CD4-positive, CD25-positive, alpha-beta regulatory T cell (primary cell): ENCODE measurements around the gene CHST11. TPM values are rescaled to one million over a fixed set of nuclear protein-coding genes. Genes with fewer than 3 reads are reported as not detected.
A peak's percentile ranks its signal among the peaks of the same experiment; 100 is the strongest.

ENCODE experiments used
- ATAC-seq, 2 donors: fragments of 150-1000 bp; cut with Tn5 transposase; one replicate each; pipeline ENCODE4 v1.10.0; 2021; ENCODE audit warnings: low read depth in 2 of 2, moderate number of reproducible peaks in 2 of 2, moderate library complexity in 1 of 2
- DNase-seq, 3 donors: peaks; one replicate each; pipeline versions ENCODE4 v3.0.0 to v3.0.0-alpha.2; 2012 to 2022; ENCODE audit warnings: mixed read lengths in 1 of 3
- H3K27ac ChIP-seq: one replicate; pipeline ENCODE4 v1.7.0; 2013; ENCODE audit warnings: mild to moderate bottlenecking, low read length; ENCODE audit not compliant: insufficient read depth, poor library complexity, severe bottlenecking
- H3K27me3 ChIP-seq: one replicate; pipeline ENCODE4 v1.7.0; 2013; ENCODE audit warnings: low read length; ENCODE audit not compliant: control insufficient read depth, insufficient read depth
- H3K36me3 ChIP-seq: one replicate; pipeline ENCODE4 v1.7.0; 2013; ENCODE audit warnings: mild to moderate bottlenecking, low read length, moderate library complexity; ENCODE audit not compliant: control insufficient read depth, insufficient read depth
- H3K4me1 ChIP-seq: 2 replicates; pipeline ENCODE4 v1.7.0; 2013; ENCODE audit warnings: mild to moderate bottlenecking, low read length; ENCODE audit not compliant: insufficient read depth, control insufficient read depth, poor library complexity, severe bottlenecking
- H3K4me3 ChIP-seq: one replicate; pipeline ENCODE4 v1.7.0; 2013; ENCODE audit warnings: low read depth, mild to moderate bottlenecking, low read length, moderate library complexity
- H3K9me3 ChIP-seq, 2 experiments: 1 replicate in 1 of 2; 2 replicates in 1 of 2; pipeline ENCODE4 v1.7.0; 2013; ENCODE audit warnings: low read length in 2 of 2, mild to moderate bottlenecking in 1 of 2, moderate library complexity in 1 of 2; ENCODE audit not compliant: control insufficient read depth in 2 of 2
- H3K27ac Mint-ChIP-seq, 3 donors: one replicate each; pipeline ENCODE4 v1.8.0; 2020 to 2022; ENCODE audit warnings: mild to moderate bottlenecking in 3 of 3, mixed read lengths in 3 of 3, moderate library complexity in 2 of 3
- H3K27me3 Mint-ChIP-seq: one replicate; pipeline ENCODE4 v1.8.0; 2022; ENCODE audit warnings: mild to moderate bottlenecking, mixed read lengths
- H3K36me3 Mint-ChIP-seq: one replicate; pipeline ENCODE4 v1.8.0; 2020; ENCODE audit warnings: mixed read lengths
- H3K4me1 Mint-ChIP-seq, 4 donors: one replicate each; pipeline ENCODE4 v1.8.0; 2020 to 2022; ENCODE audit warnings: mixed read lengths in 4 of 4, mild to moderate bottlenecking in 1 of 4
- H3K4me3 Mint-ChIP-seq, 4 donors: one replicate each; pipeline ENCODE4 v1.8.0; 2020 to 2022; ENCODE audit warnings: mild to moderate bottlenecking in 4 of 4, mixed read lengths in 4 of 4, moderate library complexity in 3 of 4
- H3K9me3 Mint-ChIP-seq, 7 donors: one replicate each; pipeline ENCODE4 v1.8.0; 2020 to 2022; ENCODE audit warnings: mixed read lengths in 7 of 7, mild to moderate bottlenecking in 3 of 7, moderate library complexity in 2 of 7
- polyA plus RNA-seq, 4 donors: library from polyadenylated mRNA; unstranded; fragments of 300-500 nt; fragmentation: Illumina TruSeq; gene quantifications; one replicate each; pipeline ENCODE4 v1.2.3, GENCODE V29; 2021
- total RNA-seq: library from RNA; stranded (reverse); gene quantifications from one replicate; pipeline ENCODE4 v1.2.3, GENCODE V29; 2022

The CHST11 gene
- total and polyA plus RNA-seq, 5 donors from 2014 or later, result 70.2 to 192 (median 105) TPM

DNA sequence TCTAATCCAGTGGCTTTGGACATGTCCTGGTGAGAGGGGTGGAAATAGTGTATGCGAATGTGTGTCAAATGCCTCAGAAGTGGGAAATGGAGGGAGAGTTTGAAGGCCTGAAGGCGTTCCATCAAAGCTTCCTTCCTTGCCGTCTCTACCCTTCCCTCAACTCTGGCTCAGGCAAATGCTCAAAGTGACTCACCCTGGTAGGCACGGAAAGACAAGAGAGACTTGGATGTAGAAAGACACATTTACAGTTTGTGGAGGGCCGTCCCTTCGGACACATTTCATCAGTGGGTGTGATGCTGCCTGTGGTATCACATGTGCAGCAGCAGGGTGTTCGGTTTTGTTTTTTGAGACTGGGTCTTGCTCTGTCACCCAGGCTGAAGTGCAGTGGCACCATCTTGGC is 36.7 kb downstream of the CHST11 start:
- H3K4me3 ChIP-seq, result peak overlapping the region; percentile 79
- H3K27ac ChIP-seq, result peak overlapping the region; percentile 89
- H3K36me3 ChIP-seq, result no peaks in the 10 kb centered on the region
- peaks cover 34% of the 10 kb centered on the region for H3K36me3 Mint-ChIP-seq
- H3K4me1 Mint-ChIP-seq, result peaks cover 48 to 96% (median 75%) of the 10 kb centered on the region in 4 donors
- H3K9me3 Mint-ChIP-seq, result no peaks in the 10 kb centered on the region
- DNase-seq, result no peak
- no peak for ATAC-seq
- peak overlapping the region; percentile 97 to 99 (median 98) for H3K27ac Mint-ChIP-seq
- no peaks in the 10 kb centered on the region for H3K9me3 ChIP-seq
- H3K27me3 Mint-ChIP-seq, result no peaks in the 10 kb centered on the region
- H3K4me3 Mint-ChIP-seq, result peak overlapping the region; percentile 81 to 87 (median 83)
- no peaks in the 10 kb centered on the region for H3K27me3 ChIP-seq
- peaks cover 96% of the 10 kb centered on the region for H3K4me1 ChIP-seq

DNA sequence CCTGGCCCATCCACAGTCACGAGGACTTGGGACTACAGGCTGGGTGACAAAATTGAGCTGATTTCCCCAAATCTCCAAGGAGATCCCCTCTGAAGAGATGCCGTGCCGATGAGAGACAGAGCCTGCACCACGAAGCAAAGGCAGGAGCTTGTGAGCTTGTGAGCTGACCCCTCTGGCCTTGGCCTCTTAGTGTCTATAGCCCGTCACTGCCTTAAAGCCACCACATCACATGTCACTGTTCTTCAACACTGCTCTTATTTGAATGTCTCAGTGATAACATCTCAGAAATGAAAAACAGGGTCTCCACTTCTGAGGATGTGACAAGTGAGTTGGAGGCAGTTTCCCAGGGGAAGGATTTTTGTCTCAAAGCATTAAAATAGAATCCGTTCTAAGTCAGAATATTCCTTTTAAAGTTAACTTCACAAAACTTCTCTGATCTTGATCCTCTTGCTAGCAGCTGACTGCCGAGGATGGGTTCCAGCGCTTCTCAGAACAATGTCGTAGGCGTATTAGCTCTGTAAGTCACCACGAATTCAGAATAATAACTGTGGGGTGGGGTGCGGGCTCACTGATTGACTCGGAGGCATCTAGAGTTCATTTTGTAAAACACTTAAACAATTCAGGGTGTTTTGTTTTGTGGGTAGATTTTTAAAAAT is 37.5 kb downstream of the CHST11 start:
- peak overlapping the region; percentile 89 for H3K27ac ChIP-seq
- H3K27me3 ChIP-seq, result no peaks in the 10 kb centered on the region
- no peaks in the 10 kb centered on the region for H3K9me3 ChIP-seq
- H3K4me1 ChIP-seq, result peaks cover 98% of the 10 kb centered on the region
- Mint-ChIP-seq H3K4me3 (peak overlapping the region; percentile 82 to 92 (median 86)), H3K4me1 (peaks cover 56 to 97% (median 80%) of the 10 kb centered on the region in 4 donors), H3K36me3 (peaks cover 34% of the 10 kb centered on the region), H3K9me3 (no peaks in the 10 kb centered on the region), H3K27ac (peak overlapping the region; percentile 97 to 99 (median 98)), H3K27me3 (no peaks in the 10 kb centered on the region)
- ATAC-seq (peak; percentile 83 to 86), DNase-seq (peak; percentile 18 to 92 (median 68))
- peak overlapping the region; percentile 79 for H3K4me3 ChIP-seq
- H3K36me3 ChIP-seq, result no peaks in the 10 kb centered on the region

DNA sequence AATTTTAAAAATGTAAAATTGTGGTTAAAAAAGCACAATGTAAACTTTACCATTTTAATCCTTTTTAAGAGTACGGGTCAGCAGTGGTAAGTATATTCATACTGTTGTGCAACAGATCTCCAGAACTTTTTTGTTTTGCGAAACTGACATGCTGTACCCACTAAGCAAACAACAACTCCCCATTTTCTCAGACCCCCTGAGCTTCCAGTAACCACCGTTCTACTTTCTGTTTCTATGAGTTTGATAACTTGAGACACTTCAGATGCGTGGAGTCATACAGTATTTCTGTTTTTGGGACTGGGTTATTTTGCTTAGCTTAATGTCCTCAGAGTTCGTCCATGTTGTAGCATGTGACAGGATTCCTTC is 38.0 kb downstream of the CHST11 start:
- Histone ChIP-seq H3K4me3 (peak overlapping the region; percentile 79), H3K27ac (peak overlapping the region; percentile 89), H3K4me1 (peaks cover 99% of the 10 kb centered on the region), H3K27me3 (no peaks in the 10 kb centered on the region), H3K9me3 (no peaks in the 10 kb centered on the region), H3K36me3 (no peaks in the 10 kb centered on the region)
- Mint-ChIP-seq H3K4me3 (peak overlapping the region; percentile 82 to 92 (median 86)), H3K27ac (peak overlapping the region; percentile 97 to 99 (median 98)), H3K4me1 (peaks cover 57 to 98% (median 81%) of the 10 kb centered on the region in 4 donors), H3K27me3 (no peaks in the 10 kb centered on the region), H3K9me3 (no peaks in the 10 kb centered on the region), H3K36me3 (peaks cover 34% of the 10 kb centered on the region)
- ATAC-seq (peak; percentile 36 to 51), DNase-seq (peak in 2 of 3 donors; percentile 54 to 73)

DNA sequence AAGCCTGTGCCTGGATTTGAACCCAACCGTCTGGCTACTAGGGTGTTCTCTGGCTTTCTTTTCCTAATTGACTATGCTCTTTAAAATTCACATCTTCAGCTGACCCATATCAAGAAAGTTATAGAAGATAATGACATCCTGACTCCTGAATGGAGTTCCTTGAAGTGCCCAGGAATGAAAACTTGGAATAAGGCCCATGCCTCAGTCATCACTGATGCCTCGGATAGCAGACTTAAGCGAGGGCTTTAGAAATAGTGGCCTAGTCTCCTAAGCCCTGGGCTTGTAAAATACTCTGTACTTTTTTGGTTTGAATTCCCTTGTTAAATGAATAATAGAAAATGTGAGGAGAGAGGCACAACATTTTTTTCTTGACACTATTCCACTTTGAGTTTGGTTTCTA is 39.0 kb downstream of the CHST11 start:
- H3K4me3 ChIP-seq, result peak overlapping the region; percentile 79
- no peaks in the 10 kb centered on the region for H3K36me3 ChIP-seq
- H3K4me1 ChIP-seq, result peaks cover 99% of the 10 kb centered on the region
- H3K27ac ChIP-seq, result peak overlapping the region; percentile 89
- ATAC-seq (no peak), DNase-seq (no peak)
- Mint-ChIP-seq H3K27me3 (no peaks in the 10 kb centered on the region), H3K4me1 (peaks cover 57 to 98% (median 82%) of the 10 kb centered on the region in 4 donors), H3K36me3 (peaks cover 34% of the 10 kb centered on the region), H3K4me3 (peak overlapping the region; percentile 31 to 87 (median 50)), H3K27ac (peak overlapping the region; percentile 42 to 98 (median 97)), H3K9me3 (no peaks in the 10 kb centered on the region)
- no peaks in the 10 kb centered on the region for H3K9me3 ChIP-seq
- no peaks in the 10 kb centered on the region for H3K27me3 ChIP-seq

DNA sequence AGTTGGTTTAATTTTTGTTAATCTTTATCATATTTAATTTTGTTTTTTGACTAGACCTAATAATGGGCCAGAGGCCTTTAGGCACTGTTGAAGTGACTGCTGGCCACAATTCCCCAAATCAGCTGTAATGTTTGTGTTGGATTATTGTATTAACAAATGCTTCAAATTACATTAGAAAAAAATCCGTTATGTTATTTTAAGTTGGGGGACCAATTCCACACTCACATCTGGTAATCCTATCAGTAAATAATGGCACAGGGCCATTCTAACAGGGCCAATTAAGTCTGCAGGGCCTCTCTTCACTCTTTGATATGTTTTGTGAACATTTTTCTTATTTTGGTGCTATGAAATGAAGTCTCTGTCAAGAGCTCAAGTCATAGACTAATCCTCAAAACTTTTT is 39.6 kb downstream of the CHST11 start:
- H3K27me3 ChIP-seq, result no peaks in the 10 kb centered on the region
- Mint-ChIP-seq H3K4me1 (peaks cover 54 to 98% (median 81%) of the 10 kb centered on the region in 4 donors), H3K9me3 (no peaks in the 10 kb centered on the region), H3K27ac (peak overlapping the region; percentile 96 to 98 (median 98)), H3K36me3 (peaks cover 34% of the 10 kb centered on the region), H3K27me3 (no peaks in the 10 kb centered on the region), H3K4me3 (peak overlapping the region in 2 of 4 donors; percentile 56 to 68)
- no peak for ATAC-seq
- no peaks in the 10 kb centered on the region for H3K9me3 ChIP-seq
- H3K4me3 ChIP-seq, result peak overlapping the region; percentile 66
- DNase-seq, result no peak
- no peaks in the 10 kb centered on the region for H3K36me3 ChIP-seq
- peaks cover 99% of the 10 kb centered on the region for H3K4me1 ChIP-seq
- peak overlapping the region; percentile 89 for H3K27ac ChIP-seq

DNA sequence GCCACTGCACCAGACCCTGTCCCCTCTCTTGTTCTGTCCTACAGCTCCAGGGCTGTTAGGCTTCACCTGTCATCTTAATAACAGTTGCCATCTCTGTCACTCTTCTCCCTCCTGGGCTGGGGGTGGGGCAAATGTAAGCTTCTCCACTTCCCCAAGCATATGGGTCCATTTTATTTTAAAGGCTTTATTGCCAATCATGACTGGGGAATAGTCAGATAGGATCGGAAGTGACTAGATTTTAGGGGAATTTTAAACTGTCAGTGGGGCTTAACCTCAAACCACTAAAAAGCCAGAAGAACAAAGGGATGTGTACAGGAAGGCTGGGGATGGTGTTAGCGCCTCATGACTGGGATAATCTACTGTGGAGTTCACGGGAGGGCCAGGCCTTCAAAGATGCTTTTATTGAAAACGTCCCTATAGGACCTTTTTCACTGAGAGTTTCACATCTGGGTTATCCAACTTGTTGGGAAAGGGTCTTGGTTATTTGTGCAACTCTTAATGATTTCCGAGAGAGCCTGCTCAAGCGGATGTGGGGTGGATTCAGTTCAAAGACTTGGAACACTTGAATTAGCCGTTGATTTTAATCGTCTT is 41.6 kb downstream of the CHST11 start:
- peaks cover 3% of the 10 kb centered on the region for H3K36me3 ChIP-seq
- peaks cover 99% of the 10 kb centered on the region for H3K4me1 ChIP-seq
- no peaks in the 10 kb centered on the region for H3K9me3 ChIP-seq
- H3K36me3 Mint-ChIP-seq, result peaks cover 23% of the 10 kb centered on the region
- H3K4me3 Mint-ChIP-seq, result peak overlapping the region; percentile 68 to 89 (median 84)
- no peaks in the 10 kb centered on the region for H3K9me3 Mint-ChIP-seq
- H3K27ac ChIP-seq, result peak overlapping the region; percentile 89
- ATAC-seq (no peak), DNase-seq (peak; percentile 23 to 46 (median 36))
- H3K27me3 Mint-ChIP-seq, result no peaks in the 10 kb centered on the region
- no peaks in the 10 kb centered on the region for H3K27me3 ChIP-seq
- peaks cover 54 to 98% (median 82%) of the 10 kb centered on the region in 4 donors for H3K4me1 Mint-ChIP-seq
- H3K4me3 ChIP-seq, result peak overlapping the region; percentile 62
- H3K27ac Mint-ChIP-seq, result peak overlapping the region; percentile 93 to 98 (median 98)

DNA sequence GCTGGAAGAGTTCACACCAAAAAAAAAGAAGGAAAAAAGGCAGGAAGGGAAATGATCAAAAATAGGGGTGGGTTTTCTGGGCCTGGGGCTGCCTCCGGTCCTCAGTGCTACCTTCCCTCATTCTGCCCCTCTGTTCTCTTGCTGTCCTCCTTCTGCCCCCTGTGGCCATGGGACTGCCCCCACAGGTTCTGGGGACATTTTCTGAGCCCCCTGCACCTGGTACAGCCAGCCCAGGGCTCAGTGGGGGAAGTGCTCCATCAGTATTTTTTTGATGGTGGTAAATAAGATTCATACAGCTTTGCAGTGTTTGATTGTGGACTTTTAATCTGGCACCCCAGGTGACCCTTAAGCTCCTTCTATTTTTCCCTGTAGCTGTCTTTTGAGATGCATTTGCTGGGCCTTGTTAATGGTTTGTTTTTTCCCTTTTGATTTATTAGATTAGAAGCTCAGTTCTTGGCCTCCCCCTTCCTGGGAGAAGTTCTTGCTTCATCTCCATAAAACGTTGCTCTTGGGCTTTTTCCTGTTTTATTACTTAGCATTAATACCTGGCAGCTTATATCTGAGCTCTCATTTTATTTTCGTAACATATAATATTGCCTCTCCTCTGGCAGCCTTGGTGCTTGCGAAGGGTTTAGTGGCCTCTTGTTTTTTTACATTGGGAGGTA is 43.1 kb downstream of the CHST11 start:
- Mint-ChIP-seq H3K9me3 (no peaks in the 10 kb centered on the region), H3K27me3 (no peaks in the 10 kb centered on the region), H3K4me1 (peaks cover 49 to 99% (median 84%) of the 10 kb centered on the region in 4 donors), H3K27ac (peak overlapping the region; percentile 83 to 98 (median 93)), H3K36me3 (peaks cover 21% of the 10 kb centered on the region), H3K4me3 (peak overlapping the region; percentile 20 to 89 (median 50))
- peaks cover 97% of the 10 kb centered on the region for H3K4me1 ChIP-seq
- no peak overlapping the region for H3K27ac ChIP-seq
- H3K4me3 ChIP-seq, result peak overlapping the region; percentile 62
- no peaks in the 10 kb centered on the region for H3K9me3 ChIP-seq
- H3K36me3 ChIP-seq, result peaks cover 3% of the 10 kb centered on the region
- no peak for DNase-seq
- no peak for ATAC-seq
- no peaks in the 10 kb centered on the region for H3K27me3 ChIP-seq
